ENCODE measurements around the gene CCNC.

Gene CCNC

GRCh38 chr6:99568103-99568933, at the start of gene CCNC:
Gene CCNC, minus strand, starts transcription at chr6:99568660. Its CDS starts 133 bp downstream, at chr6:99568527.
- DNase-seq (ENCODE audit: low spot score) = peak; percentile 68

- DNase-seq (ENCODE audit: low spot score) = no peak
Measured at GRCh38 chr6:99617131-99617530, 48.7 kb upstream of the CCNC start.

- no peak for DNase-seq (ENCODE audit: low spot score)
Measured at GRCh38 chr6:99614430-99615186, 46.1 kb upstream of the CCNC start.

GRCh38 chr6:99613705-99614429, 45.4 kb upstream of the CCNC start:
- no peak for DNase-seq (ENCODE audit: low spot score)

GRCh38 chr6:99613409-99613704, 44.9 kb upstream of the CCNC start:
- DNase-seq (ENCODE audit: low spot score) = peak; percentile 16

- no peak for DNase-seq (ENCODE audit: low spot score)
Measured at GRCh38 chr6:99612551-99613408, 44.3 kb upstream of the CCNC start.

- no peak for DNase-seq (ENCODE audit: low spot score)
Measured at GRCh38 chr6:99611148-99611547, 42.7 kb upstream of the CCNC start.

GRCh38 chr6:99609905-99610489, 41.5 kb upstream of the CCNC start:
- no peak for DNase-seq (ENCODE audit: low spot score)

GRCh38 chr6:99608886-99609482, 40.5 kb upstream of the CCNC start:
- no peak for DNase-seq (ENCODE audit: low spot score)

GRCh38 chr6:99608059-99608885, 39.8 kb upstream of the CCNC start:
- no peak for DNase-seq (ENCODE audit: low spot score)

GRCh38 chr6:99607416-99608036, 39.1 kb upstream of the CCNC start:
- DNase-seq (ENCODE audit: low spot score) = no peak

- DNase-seq (ENCODE audit: low spot score) = no peak
Measured at GRCh38 chr6:99606656-99607415, 38.4 kb upstream of the CCNC start, which contains the start of gene PRDM13. Gene PRDM13, plus strand, starts transcription at chr6:99606833. Its CDS starts 202 bp downstream, at chr6:99607035.

- no peak for DNase-seq (ENCODE audit: low spot score)
Measured at GRCh38 chr6:99605911-99606655, 37.6 kb upstream of the CCNC start.

GRCh38 chr6:99605074-99605734, 36.7 kb upstream of the CCNC start:
- DNase-seq (ENCODE audit: low spot score) = no peak

- no peak for DNase-seq (ENCODE audit: low spot score)
Measured at GRCh38 chr6:99604166-99605073, 36.0 kb upstream of the CCNC start.

- DNase-seq (ENCODE audit: low spot score) = no peak
Measured at GRCh38 chr6:99603421-99604165, 35.1 kb upstream of the CCNC start.

Measured in hematopoietic multipotent progenitor cell treated with erythropoietin and hydrocortisone succinate and interleukin-3 and kit ligand, for 15 days (in vitro differentiated cells).